K562 (cell line): Measurements from ENCODE around the gene IRF4. TPM values are rescaled to one million over a fixed set of nuclear protein-coding genes. Genes with fewer than 3 reads are reported as not detected.

Source experiments
- ATAC-seq: fragments of 200-7000 bp; cut with Tn5 transposase; 3 replicates; pipeline ENCODE4 v1.9.1; 2020; ENCODE audit warnings: moderate library complexity
- BruUV-seq: library from RNA; stranded (reverse); fragments of 400-500 nt; replicated peaks from 2 replicates; lab custom pipeline; 2021; lab: Mats Ljungman, UMichigan
- CTCF ChIA-PET: fragments of 300-600 bp; formaldehyde crosslinking; extraction: SDS; loops from one replicate; lab custom pipeline; 2021; ENCODE audit warnings: low intra/inter-chr PET ratio; lab: Yijun Ruan, JAX
- POLR2A ChIA-PET: fragments of 300-600, 350-650 bp; sonication (Branson Sonifier 250); formaldehyde crosslinking; extraction: SDS; loops from one replicate; lab custom pipeline; 2021; ENCODE audit warnings: antibody characterized with exemption, inconsistent platforms; lab: Yijun Ruan, JAX
- DNase-seq, 4 experiments: peaks; one replicate each; pipeline versions ENCODE4 v3.0.0 to v3.0.0-alpha.2; 2011 to 2018; ENCODE audit warnings: low spot score in 3 of 4, mixed read lengths in 3 of 4; ENCODE audit errors: extremely low read depth in 1 of 4
- FAIRE-seq: peaks from 2 replicates; lab custom pipeline; 2011; peaks lifted over from hg19 to GRCh38; lab: Jason Lieb, UNC
- H2AFZ ChIP-seq: 2 replicates; pipeline ENCODE4 v1.6.0; 2011; ENCODE audit warnings: low read depth, low read length, control low read depth, inconsistent platforms
- H3K27ac ChIP-seq: fragments of 200-600 bp; 3 replicates; pipeline ENCODE4 v1.8.0; 2011; ENCODE audit warnings: low read depth, mild to moderate bottlenecking, control low read depth, inconsistent platforms, low read length, moderate library complexity, mixed read lengths; ENCODE audit errors: extremely low read depth
- H3K27me3 ChIP-seq, 2 experiments: fragments of 300-600 bp in 1 of 2; 2 replicates in 1 of 2; 3 replicates in 1 of 2; pipeline versions ENCODE4 v1.6.0 to v1.8.0; 2011; ENCODE audit warnings: inconsistent platforms in 2 of 2, low read length in 2 of 2, mild to moderate bottlenecking in 1 of 2, mixed read lengths in 1 of 2, moderate library complexity in 1 of 2; ENCODE audit not compliant: control insufficient read depth in 2 of 2, insufficient read depth in 2 of 2
- H3K36me3 ChIP-seq: fragments of 300-600 bp; 3 replicates; pipeline ENCODE4 v1.8.0; 2011; ENCODE audit warnings: mild to moderate bottlenecking, low read length, inconsistent platforms; ENCODE audit not compliant: control insufficient read depth, insufficient read depth
- H3K4me1 ChIP-seq, 2 experiments: fragments of 200-600 bp in 1 of 2; replicated peaks in 1 of 2; 2 replicates in 1 of 2; 3 replicates in 1 of 2; pipeline versions ENCODE4 v1.5.1 to v1.8.0; 2011; ENCODE audit warnings: inconsistent platforms in 2 of 2, low read length in 2 of 2, mild to moderate bottlenecking in 1 of 2, mixed read lengths in 1 of 2, moderate library complexity in 1 of 2; ENCODE audit not compliant: control insufficient read depth in 2 of 2, insufficient read depth in 2 of 2
- H3K4me2 ChIP-seq: 2 replicates; pipeline ENCODE4 v1.6.1; 2011; ENCODE audit warnings: low read length, control low read depth, inconsistent platforms, mixed read lengths; ENCODE audit not compliant: insufficient read depth
- H3K4me3 ChIP-seq: fragments of 200-600 bp; sonication (generic), shearing (Covaris generic); 2 replicates; pipeline ENCODE4 v1.5.1; 2016; ENCODE audit warnings: control low read depth, inconsistent platforms
- H3K79me2 ChIP-seq: fragments of 200-600 bp; 3 replicates; pipeline ENCODE4 v1.8.0; 2011; ENCODE audit warnings: low read length, inconsistent platforms; ENCODE audit not compliant: control insufficient read depth, insufficient read depth
- H3K9ac ChIP-seq, 2 experiments: 2 replicates each; pipeline versions ENCODE4 v1.6.0 to v1.6.1; 2011; ENCODE audit warnings: low read depth in 2 of 2, low read length in 2 of 2, control low read depth in 1 of 2, inconsistent platforms in 1 of 2, mild to moderate bottlenecking in 1 of 2, mixed read lengths in 1 of 2; ENCODE audit not compliant: insufficient read depth in 1 of 2
- H3K9me1 ChIP-seq: one replicate; pipeline ENCODE4 v1.6.0; 2011; ENCODE audit warnings: inconsistent platforms, mild to moderate bottlenecking, low read length, moderate library complexity; ENCODE audit not compliant: control insufficient read depth, insufficient read depth
- H3K9me3 ChIP-seq: replicated peaks from 2 replicates; pipeline ENCODE4 v1.5.1; 2011; ENCODE audit warnings: low read depth, low read length, inconsistent platforms; ENCODE audit not compliant: control insufficient read depth, insufficient read depth
- H4K20me1 ChIP-seq: replicated peaks from 2 replicates; pipeline ENCODE4 v1.6.1; 2011; ENCODE audit warnings: low read length, inconsistent platforms, mixed read lengths; ENCODE audit not compliant: control insufficient read depth, insufficient read depth
- CBX5 ChIP-seq: IDR thresholded peaks from 2 replicates; pipeline ENCODE4 v1.6.1; 2014; ENCODE audit warnings: low read depth, borderline replicate concordance
- CCAR2 ChIP-seq: fragments of 200-400 bp; formaldehyde crosslinking; IDR thresholded peaks from 2 replicates; pipeline ENCODE4 v1.6.1; 2017; ENCODE audit warnings: mild to moderate bottlenecking, low read depth, low read length
- NCOR1 ChIP-seq: fragments of 450-650 bp; IDR thresholded peaks from 2 replicates; pipeline ENCODE4 v1.6.1; 2016; ENCODE audit warnings: mild to moderate bottlenecking, moderate library complexity
- WGBS: fragments of 100-300 bp; shearing (Covaris generic); methylation state at CpG from one replicate; pipeline ENCODE4 v1.1.6; 2016; ENCODE audit warnings: low coverage, mixed read lengths; ENCODE audit not compliant: insufficient coverage; ENCODE audit errors: missing lambda C conversion rate; 5-methylcytosine and 5-hydroxymethylcytosine counted together
- in situ Hi-C: fragments of 300-500 bp; cut with MboI; formaldehyde crosslinking; loops from 4 replicates; pipeline ENCODE4 v1.15.0; 2018; ENCODE audit warnings: inconsistent platforms, mixed read lengths
- intact Hi-C: fragments of 100-400 bp; cut with micrococcal nuclease; formaldehyde crosslinking; loops from 2 replicates; pipeline ENCODE4 v1.14.2; 2022
- polyA plus RNA-seq, 8 experiments: library from polyadenylated mRNA; depleted of rRNA in 4 of 8; stranded (reverse) in 5 of 8; unstranded in 3 of 8; fragments of >200 nt; fragmentation: Nextera tagmentation in 2 of 8; fragmentation: Illumina TruSeq in 1 of 8; extraction: Ambion mirVana in 2 of 8; extraction: Trizol in 1 of 8; gene quantifications; 2 replicates each; pipeline versions ENCODE4 v1.2.1 to v1.2.3, GENCODE V29; 2011 to 2014; ENCODE audit warnings: inconsistent platforms in 1 of 8, missing spikeins in 1 of 8
- total RNA-seq, 7 experiments: library from RNA; depleted of rRNA in 6 of 7; stranded (reverse); fragments of >200 nt in 6 of 7; fragmentation: Illumina TruSeq in 2 of 7; extraction: Trizol in 2 of 7; gene quantifications; 2 replicates each; pipeline versions ENCODE4 v1.2.1 to v1.2.3, GENCODE V29; 2011 to 2021; ENCODE audit warnings: low replicate concordance in 1 of 7
- TF ChIP-seq, protein P1 (sequence below): fragments of 450-650 bp; IDR thresholded peaks from 2 replicates; pipeline ENCODE4 v1.6.1; 2016; ENCODE audit warnings: antibody characterized with exemption
- TF ChIP-seq, protein P2 (sequence below): fragments of 450-650 bp; IDR thresholded peaks from 2 replicates; pipeline ENCODE4 v1.6.1; 2016; ENCODE audit warnings: missing biosample characterization, missing genetic modification characterization
- TF ChIP-seq, protein P3 (sequence below), 3 experiments: fragments of 200-800 bp in 1 of 3; fragments of 250-450 bp in 1 of 3; fragments of 450-650 bp in 1 of 3; sonication (Bioruptor Pico) in 1 of 3; sonication (Bioruptor generic) in 1 of 3; formaldehyde crosslinking in 1 of 3; IDR thresholded peaks; 2 replicates each; pipeline versions ENCODE4 v1.6.1 to v1.8.0; 2016 to 2022; ENCODE audit warnings: mild to moderate bottlenecking in 2 of 3, missing genetic modification characterization in 2 of 3, missing compliant biosample characterization in 1 of 3, moderate library complexity in 1 of 3
- TF ChIP-seq, protein P4 (sequence below): IDR thresholded peaks from 2 replicates; pipeline ENCODE4 v1.6.1; 2014; ENCODE audit warnings: antibody characterized with exemption
- TF ChIP-seq, protein P5 (sequence below): fragments of 250-450 bp; sonication (Bioruptor Pico); IDR thresholded peaks from 2 replicates; pipeline ENCODE4 v1.8.0; 2021; ENCODE audit warnings: moderate library complexity, mild to moderate bottlenecking, inconsistent platforms

The IRF4 gene
- total and polyA plus RNA-seq, 9 of the 15 experiments (the other 6 are each of a cell fraction or from before 2014, with no cell fraction given): 0.05 to 0.33 (median 0.09) TPM; not detected in 6

DNA sequence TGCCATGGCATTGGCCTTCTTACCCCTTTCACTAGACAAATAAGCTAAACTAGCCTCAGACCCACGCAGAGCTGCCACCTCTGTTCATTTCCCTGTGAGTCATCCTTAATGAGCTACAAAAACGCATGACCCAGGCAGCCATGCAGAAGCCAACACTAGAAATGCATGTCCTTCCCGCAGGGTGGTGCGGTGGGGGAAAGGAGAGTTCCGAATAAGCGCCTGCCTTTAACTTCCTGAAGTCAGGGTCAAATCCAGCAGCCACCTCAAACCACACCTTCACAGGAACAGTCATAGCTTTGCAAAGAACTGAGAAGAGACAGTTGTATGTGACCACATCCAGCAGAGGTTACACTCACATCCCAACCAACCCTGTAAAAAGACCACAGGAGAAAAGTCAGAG lies 40.4 kb downstream of the IRF4 start:
- H3K4me3 ChIP-seq: no peak overlapping the region
- peaks cover 0 to 7% of the 10 kb centered on the region in 2 experiments; a peak in 2 of 5 replicates for H3K4me1 ChIP-seq
- no TSS peak for BruUV-seq
- no peak overlapping the region for H3K27ac ChIP-seq
- H3K9ac ChIP-seq: no peak overlapping the region
- in situ Hi-C loops (no loop called here), intact Hi-C loops (no loop called here)
- H3K27me3 ChIP-seq: peaks cover 46 to 80% of the 10 kb centered on the region in 2 experiments
- H3K36me3 ChIP-seq: no peaks in the 10 kb centered on the region
- POLR2A ChIA-PET: no interaction called here
- H4K20me1 ChIP-seq: no peaks in the 10 kb centered on the region
- no peaks in the 10 kb centered on the region for H3K9me1 ChIP-seq
- no peak for FAIRE-seq
- TF ChIP-seq, protein P1, sequence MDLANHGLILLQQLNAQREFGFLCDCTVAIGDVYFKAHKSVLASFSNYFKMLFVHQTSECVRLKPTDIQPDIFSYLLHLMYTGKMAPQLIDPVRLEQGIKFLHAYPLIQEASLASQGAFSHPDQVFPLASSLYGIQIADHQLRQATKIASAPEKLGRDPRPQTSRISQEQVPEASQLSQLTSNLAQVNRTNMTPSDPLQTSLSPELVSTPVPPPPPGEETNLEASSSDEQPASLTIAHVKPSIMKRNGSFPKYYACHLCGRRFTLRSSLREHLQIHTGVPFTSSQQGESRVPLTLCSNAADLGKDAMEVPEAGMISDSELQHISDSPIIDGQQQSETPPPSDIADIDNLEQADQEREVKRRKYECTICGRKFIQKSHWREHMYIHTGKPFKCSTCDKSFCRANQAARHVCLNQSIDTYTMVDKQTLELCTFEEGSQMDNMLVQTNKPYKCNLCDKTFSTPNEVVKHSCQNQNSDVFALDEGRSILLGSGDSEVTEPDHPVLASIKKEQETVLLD: no peak
- TF ChIP-seq CCAR2 (no peak), CBX5 (no peak), NCOR1 (no peak)
- TF ChIP-seq, protein P2, sequence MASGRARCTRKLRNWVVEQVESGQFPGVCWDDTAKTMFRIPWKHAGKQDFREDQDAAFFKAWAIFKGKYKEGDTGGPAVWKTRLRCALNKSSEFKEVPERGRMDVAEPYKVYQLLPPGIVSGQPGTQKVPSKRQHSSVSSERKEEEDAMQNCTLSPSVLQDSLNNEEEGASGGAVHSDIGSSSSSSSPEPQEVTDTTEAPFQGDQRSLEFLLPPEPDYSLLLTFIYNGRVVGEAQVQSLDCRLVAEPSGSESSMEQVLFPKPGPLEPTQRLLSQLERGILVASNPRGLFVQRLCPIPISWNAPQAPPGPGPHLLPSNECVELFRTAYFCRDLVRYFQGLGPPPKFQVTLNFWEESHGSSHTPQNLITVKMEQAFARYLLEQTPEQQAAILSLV (tag): no peak
- TF ChIP-seq, protein P3, sequence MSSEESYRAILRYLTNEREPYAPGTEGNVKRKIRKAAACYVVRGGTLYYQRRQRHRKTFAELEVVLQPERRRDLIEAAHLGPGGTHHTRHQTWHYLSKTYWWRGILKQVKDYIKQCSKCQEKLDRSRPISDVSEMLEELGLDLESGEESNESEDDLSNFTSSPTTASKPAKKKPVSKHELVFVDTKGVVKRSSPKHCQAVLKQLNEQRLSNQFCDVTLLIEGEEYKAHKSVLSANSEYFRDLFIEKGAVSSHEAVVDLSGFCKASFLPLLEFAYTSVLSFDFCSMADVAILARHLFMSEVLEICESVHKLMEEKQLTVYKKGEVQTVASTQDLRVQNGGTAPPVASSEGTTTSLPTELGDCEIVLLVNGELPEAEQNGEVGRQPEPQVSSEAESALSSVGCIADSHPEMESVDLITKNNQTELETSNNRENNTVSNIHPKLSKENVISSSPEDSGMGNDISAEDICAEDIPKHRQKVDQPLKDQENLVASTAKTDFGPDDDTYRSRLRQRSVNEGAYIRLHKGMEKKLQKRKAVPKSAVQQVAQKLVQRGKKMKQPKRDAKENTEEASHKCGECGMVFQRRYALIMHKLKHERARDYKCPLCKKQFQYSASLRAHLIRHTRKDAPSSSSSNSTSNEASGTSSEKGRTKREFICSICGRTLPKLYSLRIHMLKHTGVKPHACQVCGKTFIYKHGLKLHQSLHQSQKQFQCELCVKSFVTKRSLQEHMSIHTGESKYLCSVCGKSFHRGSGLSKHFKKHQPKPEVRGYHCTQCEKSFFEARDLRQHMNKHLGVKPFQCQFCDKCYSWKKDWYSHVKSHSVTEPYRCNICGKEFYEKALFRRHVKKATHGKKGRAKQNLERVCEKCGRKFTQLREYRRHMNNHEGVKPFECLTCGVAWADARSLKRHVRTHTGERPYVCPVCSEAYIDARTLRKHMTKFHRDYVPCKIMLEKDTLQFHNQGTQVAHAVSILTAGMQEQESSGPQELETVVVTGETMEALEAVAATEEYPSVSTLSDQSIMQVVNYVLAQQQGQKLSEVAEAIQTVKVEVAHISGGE (CRISPR knock-in tag; IDR thresholded peaks at IDR 0.05): no peak
- TF ChIP-seq, protein P4, sequence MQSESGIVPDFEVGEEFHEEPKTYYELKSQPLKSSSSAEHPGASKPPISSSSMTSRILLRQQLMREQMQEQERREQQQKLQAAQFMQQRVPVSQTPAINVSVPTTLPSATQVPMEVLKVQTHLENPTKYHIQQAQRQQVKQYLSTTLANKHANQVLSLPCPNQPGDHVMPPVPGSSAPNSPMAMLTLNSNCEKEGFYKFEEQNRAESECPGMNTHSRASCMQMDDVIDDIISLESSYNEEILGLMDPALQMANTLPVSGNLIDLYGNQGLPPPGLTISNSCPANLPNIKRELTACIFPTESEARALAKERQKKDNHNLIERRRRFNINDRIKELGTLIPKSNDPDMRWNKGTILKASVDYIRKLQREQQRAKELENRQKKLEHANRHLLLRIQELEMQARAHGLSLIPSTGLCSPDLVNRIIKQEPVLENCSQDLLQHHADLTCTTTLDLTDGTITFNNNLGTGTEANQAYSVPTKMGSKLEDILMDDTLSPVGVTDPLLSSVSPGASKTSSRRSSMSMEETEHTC: no peak
- TF ChIP-seq, protein P5, sequence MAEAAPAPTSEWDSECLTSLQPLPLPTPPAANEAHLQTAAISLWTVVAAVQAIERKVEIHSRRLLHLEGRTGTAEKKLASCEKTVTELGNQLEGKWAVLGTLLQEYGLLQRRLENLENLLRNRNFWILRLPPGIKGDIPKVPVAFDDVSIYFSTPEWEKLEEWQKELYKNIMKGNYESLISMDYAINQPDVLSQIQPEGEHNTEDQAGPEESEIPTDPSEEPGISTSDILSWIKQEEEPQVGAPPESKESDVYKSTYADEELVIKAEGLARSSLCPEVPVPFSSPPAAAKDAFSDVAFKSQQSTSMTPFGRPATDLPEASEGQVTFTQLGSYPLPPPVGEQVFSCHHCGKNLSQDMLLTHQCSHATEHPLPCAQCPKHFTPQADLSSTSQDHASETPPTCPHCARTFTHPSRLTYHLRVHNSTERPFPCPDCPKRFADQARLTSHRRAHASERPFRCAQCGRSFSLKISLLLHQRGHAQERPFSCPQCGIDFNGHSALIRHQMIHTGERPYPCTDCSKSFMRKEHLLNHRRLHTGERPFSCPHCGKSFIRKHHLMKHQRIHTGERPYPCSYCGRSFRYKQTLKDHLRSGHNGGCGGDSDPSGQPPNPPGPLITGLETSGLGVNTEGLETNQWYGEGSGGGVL (CRISPR knock-in tag): no peak
- H2AFZ ChIP-seq: no peak overlapping the region
- no peak overlapping the region for H3K4me2 ChIP-seq
- no peak for ATAC-seq
- WGBS: 0% methylated on average over 6 of the region's 6 CpGs
- CTCF ChIA-PET: no interaction called here
- H3K79me2 ChIP-seq: no peaks in the 10 kb centered on the region
- H3K9me3 ChIP-seq: no peaks in the 10 kb centered on the region
- no peak for DNase-seq
